ENCODE results near the gene SMIM11.

SMIM11 gene

GRCh38 chr21:34336756-34337391 lies 38.4 kb upstream of the SMIM11 start:
- TF ChIP-seq CTCF (IDR thresholded peaks at IDR 0.05; ENCODE audit: low read length, missing control alignments) = no peak
- DNase-seq (ENCODE audit: low read depth) = peak; percentile 52
- H3K4me3 ChIP-seq (replicated peaks; ENCODE audit: low read depth, low read length) = no peak overlapping the region

- H3K4me3 ChIP-seq (replicated peaks; ENCODE audit: low read depth, low read length) = no peak overlapping the region
- no peak for TF ChIP-seq CTCF (IDR thresholded peaks at IDR 0.05; ENCODE audit: low read length, missing control alignments)
- no peak for DNase-seq (ENCODE audit: low read depth)
Measured at GRCh38 chr21:34337741-34338140, 37.6 kb upstream of the SMIM11 start.

- TF ChIP-seq CTCF (IDR thresholded peaks at IDR 0.05; ENCODE audit: low read length, missing control alignments) = no peak
- no peak overlapping the region for H3K4me3 ChIP-seq (replicated peaks; ENCODE audit: low read depth, low read length)
- no peak for DNase-seq (ENCODE audit: low read depth)
Measured at GRCh38 chr21:34338226-34338625, 37.1 kb upstream of the SMIM11 start.

GRCh38 chr21:34340061-34340460 lies 35.2 kb upstream of the SMIM11 start:
- TF ChIP-seq CTCF (IDR thresholded peaks at IDR 0.05; ENCODE audit: low read length, missing control alignments) = no peak
- no peak for DNase-seq (ENCODE audit: low read depth)
- no peak overlapping the region for H3K4me3 ChIP-seq (replicated peaks; ENCODE audit: low read depth, low read length)

- TF ChIP-seq CTCF (IDR thresholded peaks at IDR 0.05; ENCODE audit: low read length, missing control alignments) = no peak
Measured at GRCh38 chr21:34342476-34342875, 32.8 kb upstream of the SMIM11 start.

GRCh38 chr21:34343347-34343746 lies 32.0 kb upstream of the SMIM11 start:
- DNase-seq (ENCODE audit: low read depth) = no peak
- no peak for TF ChIP-seq CTCF (IDR thresholded peaks at IDR 0.05; ENCODE audit: low read length, missing control alignments)

More at GRCh38 chr21:34342476-34342875, 32.8 kb upstream of the SMIM11 start:
- no peak for DNase-seq (ENCODE audit: low read depth)
- H3K4me3 ChIP-seq (replicated peaks; ENCODE audit: low read depth, low read length) = no peak overlapping the region

GRCh38 chr21:34343838-34344381 lies 31.4 kb upstream of the SMIM11 start:
- no peak for TF ChIP-seq CTCF (IDR thresholded peaks at IDR 0.05; ENCODE audit: low read length, missing control alignments)
- no peak overlapping the region for H3K4me3 ChIP-seq (replicated peaks; ENCODE audit: low read depth, low read length)
- DNase-seq (ENCODE audit: low read depth) = no peak

More at GRCh38 chr21:34343347-34343746, 32.0 kb upstream of the SMIM11 start:
- H3K4me3 ChIP-seq (replicated peaks; ENCODE audit: low read depth, low read length) = no peak overlapping the region
